ENCODE results near the gene SPHKAP.
"Not testable (repeated sequence)": the region's sequence is repeated elsewhere in the genome, so short reads cannot be mapped to it uniquely, and the experiment has no call there.

SPHKAP gene

DNA sequence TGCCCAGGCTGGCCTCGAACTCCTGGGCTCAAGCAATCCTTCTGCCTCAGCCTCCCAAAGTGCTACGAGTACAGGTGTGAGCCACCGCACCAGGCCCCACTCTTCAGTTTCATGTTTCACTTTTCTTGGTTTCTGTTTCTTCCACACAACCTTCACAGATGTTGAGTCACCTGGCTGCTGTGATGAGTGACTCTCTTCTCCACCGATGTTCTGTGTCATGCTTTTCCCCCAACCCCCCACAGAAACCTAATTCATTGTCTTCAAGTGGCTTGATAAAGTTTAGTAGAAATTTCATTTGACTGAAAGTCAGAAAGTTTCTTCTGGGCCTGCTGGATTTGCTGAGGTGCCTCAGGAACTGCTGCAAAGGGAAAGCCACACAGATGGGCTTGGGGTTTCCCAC, 78.5 kb downstream of the SPHKAP start:
- DNase-seq, result peak; percentile 50

DNA sequence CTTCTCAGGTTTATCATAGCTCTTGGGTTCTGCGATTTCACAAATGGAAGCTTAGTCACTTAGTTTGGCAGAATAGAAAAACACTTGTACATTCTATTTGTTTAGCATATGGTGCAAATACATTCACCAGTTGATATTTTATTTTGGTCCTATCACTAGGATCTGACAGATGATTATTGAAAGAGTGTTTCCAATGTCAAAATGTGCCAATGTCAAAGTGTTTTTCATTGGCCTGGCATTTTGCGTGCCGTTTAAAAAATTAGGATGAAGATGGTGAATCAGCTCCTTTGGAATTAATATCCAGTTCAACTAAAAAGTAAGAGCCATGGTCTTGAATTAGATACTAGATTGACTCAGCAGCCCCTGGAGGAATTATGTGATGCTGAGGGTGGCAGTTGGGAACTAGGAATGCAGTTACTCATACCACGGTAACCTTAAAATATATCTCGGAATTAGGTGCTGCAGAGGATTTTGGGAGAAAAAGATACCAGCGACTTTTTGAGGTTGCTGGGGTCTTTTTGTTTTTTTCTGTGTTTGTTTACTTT, 87.0 kb downstream of the SPHKAP start:
- DNase-seq, result no peak

GRCh38 chr2:228092056-228092455, 89.4 kb downstream of the SPHKAP start:
- no peak for DNase-seq

DNA sequence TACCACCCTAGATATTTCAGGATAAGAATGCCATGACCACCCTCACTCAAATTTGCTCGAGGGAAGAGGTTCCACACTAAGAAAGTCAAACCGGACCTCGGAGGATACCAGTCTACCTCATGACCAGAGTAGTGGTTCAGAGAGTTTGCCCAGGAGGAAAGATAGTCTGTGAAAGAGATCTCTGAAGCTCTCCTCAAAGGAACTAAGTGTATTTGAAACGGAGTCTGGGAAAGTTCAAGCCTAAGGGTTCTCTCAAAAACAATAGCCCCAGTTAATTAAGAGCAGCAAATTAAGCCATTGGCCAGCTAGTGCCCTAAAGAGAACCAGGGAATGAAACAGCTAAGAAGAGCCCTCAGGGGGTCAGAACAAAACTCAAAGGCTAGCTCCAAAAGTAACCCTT, 94.9 kb downstream of the SPHKAP start:
- DNase-seq, result no peak

GRCh38 chr2:228084717-228085116, 96.8 kb downstream of the SPHKAP start:
- no peak for DNase-seq

DNA sequence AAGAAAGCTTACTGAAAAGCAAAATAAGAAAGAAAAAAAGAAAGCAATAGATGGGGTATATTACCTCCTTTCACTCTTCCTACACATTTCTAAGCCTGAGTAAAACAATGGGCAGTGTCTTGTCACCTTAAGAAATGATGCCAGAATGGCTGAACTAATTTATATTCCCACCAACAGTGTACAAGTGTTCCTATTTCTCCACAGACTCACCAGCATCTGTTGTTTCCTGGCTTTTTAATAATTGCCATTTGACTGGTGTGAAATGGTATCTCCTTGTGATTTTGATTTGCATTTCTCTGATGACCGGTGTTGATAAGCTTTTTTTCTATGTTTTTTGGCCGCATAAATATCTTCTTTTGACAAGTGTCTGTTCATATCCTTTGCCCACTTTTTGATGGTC, 98.4 kb downstream of the SPHKAP start:
- DNase-seq, result no peak

DNA sequence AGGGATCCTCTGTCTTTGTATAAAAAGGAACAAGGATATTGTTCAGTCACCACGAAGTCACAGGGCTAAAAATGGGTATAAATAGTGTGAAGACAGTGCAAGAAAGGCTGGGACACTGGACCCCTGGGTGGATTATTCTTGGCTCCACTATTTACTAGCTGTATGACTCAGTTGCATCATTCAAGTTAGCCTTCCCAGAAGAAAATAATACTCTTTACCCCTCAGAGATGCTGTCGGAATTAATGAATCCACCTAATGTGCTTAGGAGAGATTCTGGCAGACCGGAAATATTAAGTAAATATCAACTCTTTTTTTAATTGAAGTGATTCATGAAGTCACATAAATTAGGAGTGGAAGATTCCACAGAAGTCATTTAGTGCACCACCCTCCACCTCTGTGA, 98.9 kb downstream of the SPHKAP start:
- DNase-seq, result no peak

GRCh38 chr2:228079194-228079593, 102.3 kb downstream of the SPHKAP start:
- no peak for DNase-seq

DNA sequence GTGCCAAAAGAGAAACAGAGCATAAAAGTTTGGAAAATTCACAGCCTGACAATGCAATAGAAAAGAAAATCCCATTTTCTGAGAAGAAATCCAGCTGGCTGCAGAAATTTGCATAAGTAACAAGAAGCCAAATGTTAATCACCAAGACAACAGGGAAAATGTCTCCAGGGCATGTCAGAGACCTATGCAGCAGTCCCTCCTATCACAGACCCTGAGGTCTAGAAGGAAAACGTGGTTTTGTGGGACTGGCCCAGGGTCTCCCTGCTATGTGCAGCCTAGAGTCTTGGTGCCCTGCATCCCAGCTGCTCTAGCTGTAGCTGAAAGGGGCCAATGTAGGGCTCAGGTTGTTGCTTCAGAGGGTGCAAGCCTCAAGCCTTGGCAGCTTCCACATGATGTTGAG, 104.8 kb downstream of the SPHKAP start:
- not testable (repeated sequence) for DNase-seq

GRCh38 chr2:228072669-228073068, 108.8 kb downstream of the SPHKAP start:
- DNase-seq, result no peak

GRCh38 chr2:228067309-228067708, 114.2 kb downstream of the SPHKAP start:
- no peak for DNase-seq

DNA sequence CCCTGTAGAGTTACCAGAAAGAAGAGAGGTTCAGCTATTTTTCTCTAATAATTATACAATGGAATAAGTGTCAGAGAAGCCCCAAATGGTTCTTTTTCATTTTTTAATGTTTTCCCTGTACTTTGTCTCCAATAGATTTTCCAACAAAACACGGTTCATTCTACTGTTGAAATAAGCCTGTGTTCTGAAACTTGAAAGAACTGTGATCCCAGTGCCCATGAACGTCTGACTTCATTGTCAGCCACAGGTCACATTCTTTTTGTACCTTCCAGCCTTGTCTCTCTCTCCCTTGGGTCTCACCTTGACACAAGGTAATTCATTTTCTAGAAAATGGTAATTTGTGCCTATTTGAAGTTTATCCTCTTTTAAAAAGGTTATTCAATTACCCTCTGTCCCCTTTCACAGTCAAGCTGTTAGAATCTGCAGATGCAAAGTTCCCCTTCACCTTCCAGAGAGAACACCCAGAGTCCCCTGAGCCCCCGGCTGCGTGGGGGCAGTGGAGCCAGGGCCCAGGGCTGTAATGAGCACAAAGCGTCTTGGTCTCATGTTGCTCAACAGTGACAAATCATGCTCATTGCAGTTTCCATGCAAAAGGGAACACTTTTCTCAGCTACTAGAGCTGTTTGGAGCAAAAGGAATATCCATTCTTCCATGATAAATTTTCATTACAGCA, 115.2 kb downstream of the SPHKAP start:
- no peak for DNase-seq

DNA sequence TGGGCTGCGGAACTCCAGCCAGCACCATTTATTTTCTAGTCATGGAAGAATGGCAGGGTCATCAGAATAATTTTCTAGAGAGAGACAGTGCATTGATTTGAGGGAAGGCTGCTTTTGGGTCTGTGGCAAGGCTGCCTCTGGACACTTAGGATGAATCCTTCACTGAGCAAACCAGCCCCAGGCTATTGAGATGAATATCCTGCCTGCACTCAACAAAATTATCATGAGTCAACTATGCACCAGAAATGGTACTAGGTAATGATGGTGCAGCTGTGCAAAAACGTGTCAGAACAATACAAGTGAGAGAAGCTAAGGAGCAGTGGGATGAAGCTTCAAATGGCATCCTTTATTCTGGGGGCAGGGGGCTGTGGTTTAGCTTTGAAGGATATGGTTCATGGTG, 115.8 kb downstream of the SPHKAP start:
- no peak for DNase-seq

- DNase-seq, result no peak
Measured at GRCh38 chr2:228064796-228065315, 116.6 kb downstream of the SPHKAP start.

DNA sequence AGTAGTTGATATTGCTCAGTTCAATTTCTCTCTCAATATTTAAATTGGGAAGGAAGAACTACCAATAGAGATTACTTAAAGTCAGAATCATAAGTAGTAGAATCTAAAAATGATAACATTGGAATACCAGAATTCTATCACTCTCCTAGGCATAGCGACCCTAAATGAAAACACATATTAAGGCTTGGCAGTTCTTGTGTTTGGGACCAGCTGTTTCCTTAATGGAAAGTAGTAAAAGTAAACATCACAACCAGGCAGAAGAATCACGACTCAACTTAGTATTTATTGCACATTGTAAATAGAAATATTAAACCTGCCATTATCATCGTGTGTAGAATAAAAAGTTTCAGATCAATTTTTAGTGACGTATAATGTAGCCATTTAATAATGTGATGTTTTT, 117.5 kb downstream of the SPHKAP start:
- DNase-seq, result no peak

DNA sequence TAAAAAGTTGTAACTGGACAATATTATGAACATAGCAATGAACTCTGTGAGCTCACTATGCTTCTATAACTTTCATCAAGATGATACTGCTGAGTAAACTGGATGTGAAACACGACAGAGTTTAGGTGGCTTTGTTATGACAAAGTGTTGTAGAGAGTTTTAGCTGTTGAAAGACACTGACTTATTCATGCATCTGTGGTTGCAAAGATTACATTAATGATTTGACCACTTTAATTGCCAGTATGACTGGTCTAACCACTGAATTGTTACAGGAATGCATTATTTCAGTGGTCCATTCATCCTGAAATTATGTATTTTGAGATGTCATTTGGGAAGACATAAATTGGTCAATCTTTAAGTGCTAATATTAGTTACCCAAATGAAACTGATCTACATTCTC, 117.9 kb downstream of the SPHKAP start:
- DNase-seq, result no peak

DNA sequence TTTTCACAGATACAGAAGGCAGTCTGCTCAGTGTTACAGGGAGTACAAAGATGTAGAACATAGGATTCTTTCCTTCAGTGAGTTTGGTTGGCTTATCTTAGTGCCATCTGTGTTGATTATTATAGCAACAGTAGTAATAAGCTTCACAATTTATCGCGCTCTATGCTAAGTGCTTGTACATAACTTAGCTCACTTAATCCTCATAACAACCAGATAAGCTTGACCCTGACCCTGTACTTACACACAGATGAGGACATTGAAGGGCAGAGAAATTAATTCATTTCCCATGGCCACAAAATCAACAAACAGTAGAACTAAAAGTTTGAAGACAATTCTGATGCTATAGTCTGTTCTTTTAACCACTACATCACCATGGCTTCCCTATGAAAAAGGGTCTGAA, 121.8 kb downstream of the SPHKAP start:
- no peak for DNase-seq

DNA sequence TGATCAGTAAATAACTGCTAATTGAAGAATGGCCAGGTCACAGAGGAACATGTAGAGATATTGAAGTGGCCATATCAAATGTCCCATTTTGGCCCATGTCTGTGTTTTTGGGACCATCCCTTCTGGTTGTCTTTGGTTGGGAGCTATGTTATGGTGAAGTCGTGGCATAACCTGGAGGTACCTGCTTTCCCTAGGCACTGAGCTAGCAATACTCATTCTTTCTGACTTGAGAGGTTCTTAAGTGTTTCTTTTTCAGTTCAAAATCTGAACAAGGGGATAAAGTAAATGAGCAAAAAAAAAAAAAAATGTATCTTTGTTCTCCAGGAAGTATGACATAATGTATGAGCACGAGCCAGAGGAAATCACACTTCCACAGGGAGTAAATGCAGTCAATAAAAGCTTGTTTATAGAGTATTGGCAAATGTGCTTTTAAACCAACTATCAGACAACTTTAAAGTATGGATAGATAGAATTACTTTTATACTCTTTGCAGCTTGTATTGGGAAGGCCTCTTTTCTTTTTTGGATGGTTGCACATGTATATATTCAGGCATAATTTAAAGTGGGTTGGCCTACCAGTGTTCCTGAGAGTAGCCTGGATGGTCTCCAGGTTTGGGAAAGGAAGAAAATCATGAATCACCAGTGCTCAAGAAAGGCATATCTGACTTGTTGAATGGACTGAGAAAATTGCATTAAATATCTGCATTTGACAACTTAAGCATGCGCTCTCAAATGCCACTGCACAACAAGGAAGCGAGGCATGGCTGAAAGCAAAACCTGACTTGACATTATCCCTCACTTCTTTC, 125.0 kb downstream of the SPHKAP start:
- no peak for DNase-seq

DNA sequence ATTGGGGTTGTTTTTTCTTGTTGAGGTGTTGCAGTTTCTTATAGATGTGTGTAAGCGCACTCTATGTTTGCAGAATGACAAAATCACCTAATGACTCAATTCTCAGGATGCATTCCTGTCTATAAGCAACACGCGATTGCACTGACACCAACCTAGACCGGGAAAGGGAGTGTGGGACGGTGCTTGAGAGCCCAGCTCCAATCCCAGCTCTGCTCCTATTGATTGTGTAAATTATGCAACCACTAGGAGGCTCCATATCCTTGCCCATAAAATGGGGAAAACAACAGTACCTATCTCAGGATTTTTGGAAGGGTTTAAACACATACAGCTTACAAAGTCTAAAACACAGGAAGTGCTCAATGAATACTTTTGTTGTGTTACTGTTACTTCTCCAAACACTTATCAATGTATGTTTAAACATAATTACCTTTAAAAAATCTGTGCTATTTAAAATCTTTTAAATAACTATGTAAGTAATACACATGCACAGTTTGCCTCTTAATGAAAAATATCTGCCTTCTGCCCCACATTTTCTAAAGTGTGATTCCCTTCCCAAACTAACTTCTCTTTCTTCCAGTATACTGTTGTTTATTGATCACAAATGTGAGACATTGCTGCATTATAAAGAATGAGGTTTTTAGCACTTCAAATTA, 132.5 kb downstream of the SPHKAP start:
- peak; percentile 24 for DNase-seq

DNA sequence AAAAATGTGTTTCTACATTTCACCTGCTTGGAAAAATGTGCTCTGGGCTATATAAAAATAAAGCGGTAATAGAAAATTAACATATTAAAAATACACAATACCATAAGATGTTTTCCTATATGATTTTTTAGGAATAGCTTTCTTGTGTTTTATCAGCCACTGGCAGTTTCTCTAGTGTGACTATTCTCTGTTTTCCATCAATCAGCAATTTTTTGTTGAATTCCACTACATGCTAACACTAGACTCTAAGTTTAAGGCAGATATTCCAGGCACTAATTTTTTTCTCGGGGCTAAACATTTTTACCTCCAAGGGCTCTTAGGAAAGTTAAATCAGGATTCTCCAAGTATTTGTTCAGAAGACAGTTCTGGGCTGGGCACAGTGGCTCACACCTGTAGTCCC, 140.5 kb downstream of the SPHKAP start:
- DNase-seq, result no peak

DNA sequence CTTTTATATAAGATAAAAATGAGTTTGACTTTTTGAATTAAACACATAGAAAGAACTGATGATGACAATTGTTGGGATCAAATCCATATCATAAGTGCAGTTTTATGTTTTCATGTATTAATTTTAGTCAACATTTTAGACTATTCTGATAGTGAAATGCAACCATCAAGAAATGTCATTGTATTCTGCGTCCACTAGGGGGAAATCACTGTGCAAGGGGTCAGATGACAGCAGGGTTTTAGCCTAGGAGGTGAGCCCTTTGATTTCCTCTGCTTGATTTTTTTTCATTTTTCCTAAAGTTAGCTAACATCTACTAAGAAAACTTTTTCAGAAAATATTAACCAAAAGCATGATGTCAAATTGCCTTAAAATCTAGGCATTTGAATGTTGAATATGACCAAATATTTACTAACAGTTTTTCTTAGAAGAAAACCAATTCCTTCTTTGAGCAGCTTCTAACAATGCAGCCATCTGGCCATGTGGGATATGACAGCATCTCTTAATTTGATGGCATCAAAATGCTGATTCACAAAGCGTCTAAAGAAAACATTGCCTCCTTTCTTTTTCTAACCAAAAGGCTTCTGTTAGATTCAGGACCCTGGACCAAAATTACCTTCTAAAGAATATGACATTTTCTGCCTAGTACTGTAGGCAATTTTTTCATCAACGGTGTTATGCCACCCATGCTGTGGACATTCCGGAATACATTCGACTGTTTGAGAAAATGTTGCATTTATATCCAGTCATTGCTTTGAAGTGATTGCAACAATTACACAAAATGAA, 141.5 kb downstream of the SPHKAP start:
- DNase-seq, result peak; percentile 22

GRCh38 chr2:228038967-228039366, 142.5 kb downstream of the SPHKAP start:
- no peak for DNase-seq

DNA sequence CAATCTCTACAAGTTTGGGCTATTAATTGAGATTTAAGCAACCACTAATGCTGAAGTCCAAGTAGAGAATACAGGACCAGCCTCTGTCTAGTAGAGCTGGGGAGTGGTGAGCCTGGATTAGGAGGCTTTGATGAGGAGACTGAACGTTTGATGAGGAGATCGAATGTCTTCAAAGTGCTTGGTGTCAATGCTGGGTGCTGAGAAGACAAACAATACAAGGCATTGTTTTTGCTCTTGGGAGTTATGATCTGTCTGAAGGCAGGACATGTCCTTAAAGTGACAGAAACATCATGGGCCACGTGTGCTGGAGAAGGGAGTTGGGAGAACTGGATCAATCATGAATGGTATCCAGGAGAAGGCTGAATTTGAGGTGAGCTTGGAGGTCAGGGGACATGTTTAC, 143.6 kb downstream of the SPHKAP start:
- no peak for DNase-seq
